ENCODE data around the gene CYP8B1. TPM values are rescaled to one million over a fixed set of nuclear protein-coding genes. Genes with fewer than 3 reads are reported as not detected.

CYP8B1 gene
- total RNA-seq, 1 experiment from 2014 or later: not detected

Other genes starting within 250 kb of the CYP8B1 start
- gene ZBTB47, start 222.2 kb downstream of the CYP8B1 start, total RNA-seq (2014; rRNA removed; shearing (Covaris generic); ENCODE audit: low replicate concordance): 11.7 and 22.7 TPM in 2 replicates
- gene KLHL40, start 190.3 kb downstream of the CYP8B1 start, total RNA-seq (2014; rRNA removed; shearing (Covaris generic); ENCODE audit: low replicate concordance): not detected in 2 replicates
- not detected in 2 replicates for gene HHATL, start 173.1 kb downstream of the CYP8B1 start, total RNA-seq (2014; rRNA removed; shearing (Covaris generic); ENCODE audit: low replicate concordance)
- gene CCDC13, start 102.6 kb downstream of the CYP8B1 start, total RNA-seq (2014; rRNA removed; shearing (Covaris generic); ENCODE audit: low replicate concordance): 0.59 and 10.2 TPM in 2 replicates
- gene HIGD1A, start 71.4 kb downstream of the CYP8B1 start, total RNA-seq (2014; rRNA removed; shearing (Covaris generic); ENCODE audit: low replicate concordance): 93.8 and 116 TPM in 2 replicates
- gene ACKR2, start 66.4 kb downstream of the CYP8B1 start, total RNA-seq (2014; rRNA removed; shearing (Covaris generic); ENCODE audit: low replicate concordance): not detected in 2 replicates
- gene ZNF662, start 30.3 kb upstream of the CYP8B1 start, total RNA-seq (2014; rRNA removed; shearing (Covaris generic); ENCODE audit: low replicate concordance): not detected in 2 replicates
- 0.15 TPM in 1 of 2 replicates, not detected in the other for gene GASK1A, start 103.4 kb upstream of the CYP8B1 start, total RNA-seq (2014; rRNA removed; shearing (Covaris generic); ENCODE audit: low replicate concordance)
- gene POMGNT2, start 230.2 kb upstream of the CYP8B1 start, total RNA-seq (2014; rRNA removed; shearing (Covaris generic); ENCODE audit: low replicate concordance): 10.6 and 13.6 TPM in 2 replicates

Measured in MG63 (cell line).